Keratinocyte (primary cell): ENCODE measurements around the gene MYO16. TPM values are rescaled to one million over a fixed set of nuclear protein-coding genes. Genes with fewer than 3 reads are reported as not detected.
A peak's percentile ranks its signal among the peaks of the same experiment; 100 is the strongest.

Experiments
- DNase-seq: peaks from one replicate; pipeline ENCODE4 v3.0.0-alpha.2; 2011; ENCODE audit warnings: low read depth, missing footprints, low spot score
- FAIRE-seq: peaks from 2 replicates; lab custom pipeline; 2011; peaks lifted over from hg19 to GRCh38; lab: Jason Lieb, UNC
- H2AFZ ChIP-seq: 2 replicates; pipeline ENCODE4 v1.6.0; 2012; ENCODE audit warnings: low read length, control low read depth, inconsistent platforms; ENCODE audit not compliant: control insufficient read depth
- H3K27ac ChIP-seq: 2 replicates; pipeline ENCODE4 v1.5.1; 2011; ENCODE audit warnings: low read length; ENCODE audit not compliant: control insufficient read depth, insufficient read depth
- H3K27me3 ChIP-seq: 3 replicates; pipeline ENCODE4 v1.6.0; 2011; ENCODE audit warnings: low read length; ENCODE audit not compliant: control insufficient read depth, insufficient read depth; ENCODE audit errors: extremely low read depth
- H3K36me3 ChIP-seq, 2 experiments: 2 replicates in 1 of 2; 3 replicates in 1 of 2; pipeline ENCODE4 v1.5.1; 2011; ENCODE audit warnings: low read length in 2 of 2, mild to moderate bottlenecking in 1 of 2; ENCODE audit not compliant: control insufficient read depth in 2 of 2, insufficient read depth in 2 of 2; ENCODE audit errors: extremely low read depth in 1 of 2
- H3K4me1 ChIP-seq: 3 replicates; pipeline ENCODE4 v1.5.1; 2011; ENCODE audit warnings: low read length; ENCODE audit not compliant: control insufficient read depth, insufficient read depth; ENCODE audit errors: extremely low read depth
- H3K4me2 ChIP-seq: 3 replicates; pipeline ENCODE4 v1.6.0; 2011; ENCODE audit warnings: low read depth, low read length; ENCODE audit not compliant: control insufficient read depth, insufficient read depth; ENCODE audit errors: extremely low read depth
- H3K4me3 ChIP-seq, 3 experiments: fragments of 200-600 bp in 1 of 3; sonication (generic) in 1 of 3; 2 replicates in 2 of 3; 3 replicates in 1 of 3; pipeline ENCODE4 v1.5.1; 2011 to 2016; ENCODE audit warnings: low read length in 3 of 3, mild to moderate bottlenecking in 3 of 3, control low read depth in 2 of 3, inconsistent platforms in 1 of 3, low read depth in 1 of 3, mixed read lengths in 1 of 3, mixed run types in 1 of 3, moderate library complexity in 1 of 3; ENCODE audit not compliant: control insufficient read depth in 2 of 3, insufficient read depth in 2 of 3; ENCODE audit errors: extremely low read depth in 1 of 3
- H3K79me2 ChIP-seq: 2 replicates; pipeline ENCODE4 v1.6.0; 2012; ENCODE audit warnings: low read length; ENCODE audit not compliant: control insufficient read depth, insufficient read depth
- H3K9ac ChIP-seq: 3 replicates; pipeline ENCODE4 v1.6.0; 2011; ENCODE audit warnings: low read length; ENCODE audit not compliant: control insufficient read depth, insufficient read depth; ENCODE audit errors: extremely low read depth
- H3K9me1 ChIP-seq: 3 replicates; pipeline ENCODE4 v1.6.0; 2011; ENCODE audit warnings: low read length; ENCODE audit not compliant: control insufficient read depth, insufficient read depth; ENCODE audit errors: extremely low read depth
- H3K9me3 ChIP-seq: 2 replicates; pipeline ENCODE4 v1.5.1; 2012; ENCODE audit warnings: low read depth, low read length; ENCODE audit not compliant: control insufficient read depth
- H4K20me1 ChIP-seq: 3 replicates; pipeline ENCODE4 v1.6.0; 2011; ENCODE audit warnings: low read length; ENCODE audit not compliant: control insufficient read depth, insufficient read depth; ENCODE audit errors: extremely low read depth
- CTCF ChIP-seq, 3 experiments: IDR thresholded peaks in 1 of 3; conservative IDR thresholded peaks in 1 of 3; optimal IDR thresholded peaks in 1 of 3; 2 replicates in 2 of 3; 3 replicates in 1 of 3; pipeline versions ENCODE3 to v1.5.1; 2011; ENCODE audit warnings: low read length in 3 of 3, mild to moderate bottlenecking in 3 of 3, moderate library complexity in 2 of 3, control low read depth in 1 of 3, inconsistent platforms in 1 of 3; ENCODE audit not compliant: insufficient read depth in 2 of 3; ENCODE audit errors: extremely low read depth in 1 of 3
- EZH2 ChIP-seq: IDR thresholded peaks from one replicate; pipeline ENCODE4 v1.6.1; 2012; ENCODE audit warnings: inconsistent platforms, mild to moderate bottlenecking, low read length, moderate library complexity
- dilution Hi-C: fragments of 300-500 bp; cut with MboI; formaldehyde crosslinking; loops from one replicate; pipeline ENCODE4 v1.7.0; 2020; ENCODE audit warnings: low sequenced_read_pairs; ENCODE audit not compliant: extremely low pct_ligation_motif_present
- polyA plus RNA-seq, 5 experiments: library from polyadenylated mRNA; depleted of rRNA in 3 of 5; stranded (reverse) in 3 of 5; stranded (forward) in 1 of 5; unstranded in 1 of 5; fragments of >200 nt; gene quantifications; 1 replicate in 1 of 5; 2 replicates in 3 of 5; 3 replicates in 1 of 5; pipeline versions ENCODE4 v1.2.1 to v1.2.3, GENCODE V29; 2011 to 2012; ENCODE audit warnings: missing spikeins in 2 of 5, low read depth in 1 of 5, low replicate concordance in 1 of 5

Gene MYO16
- polyA plus RNA-seq, 1 donor (not counting 4 experiments of a cell fraction or from before 2014, with no cell fraction given) = 0.08 TPM

- no peaks in the 10 kb centered on the region for H3K4me1 ChIP-seq
- no peaks in the 10 kb centered on the region for H3K9me1 ChIP-seq
- TF ChIP-seq CTCF (optimal IDR thresholded peaks at IDR 0.05 in 1 of 3, IDR thresholded peaks at IDR 0.05 in 1 of 3, conservative IDR thresholded peaks at IDR 0.05 in 1 of 3; ENCODE audit: extremely low read depth in 1 of 3, insufficient read depth in 2 of 3, low read length in 3 of 3) (no peak), EZH2 (no peak)
- H3K36me3 ChIP-seq = no peaks in the 10 kb centered on the region
- no peaks in the 10 kb centered on the region for H4K20me1 ChIP-seq
- no peaks in the 10 kb centered on the region for H3K27me3 ChIP-seq
- DNase-seq (no peak), FAIRE-seq (peak; percentile 5)
- no peaks in the 10 kb centered on the region for H3K79me2 ChIP-seq
- H3K4me3 ChIP-seq = no peak overlapping the region
- H3K27ac ChIP-seq = no peak overlapping the region
- no peak overlapping the region for H3K4me2 ChIP-seq
- dilution Hi-C loops = no loop called here
- no peak overlapping the region for H2AFZ ChIP-seq
- H3K9me3 ChIP-seq = no peaks in the 10 kb centered on the region
- H3K9ac ChIP-seq = no peak overlapping the region
These were observed 562.9 kb downstream of the MYO16 start for GRCh38 chr13:109192306-109192705.

GRCh38 chr13:109196948-109197347, 567.5 kb downstream of the MYO16 start:
- H3K27ac ChIP-seq = no peak overlapping the region
- no peaks in the 10 kb centered on the region for H3K27me3 ChIP-seq
- H3K4me3 ChIP-seq = no peak overlapping the region
- no peaks in the 10 kb centered on the region for H3K9me1 ChIP-seq
- no peak overlapping the region for H3K4me2 ChIP-seq
- no peaks in the 10 kb centered on the region for H4K20me1 ChIP-seq
- no peaks in the 10 kb centered on the region for H3K79me2 ChIP-seq
- dilution Hi-C loops = loop anchor here (5.0 kb wide), 1 partner anchor 40 kb away; no protein-coding TSS in a partner anchor
- H3K9me3 ChIP-seq = no peaks in the 10 kb centered on the region
- peaks cover 21% of the 10 kb centered on the region for H3K4me1 ChIP-seq
- DNase-seq (no peak), FAIRE-seq (no peak)
- no peaks in the 10 kb centered on the region for H3K36me3 ChIP-seq
- TF ChIP-seq CTCF (optimal IDR thresholded peaks at IDR 0.05 in 1 of 3, IDR thresholded peaks at IDR 0.05 in 1 of 3, conservative IDR thresholded peaks at IDR 0.05 in 1 of 3; ENCODE audit: extremely low read depth in 1 of 3, insufficient read depth in 2 of 3, low read length in 3 of 3) (no peak), EZH2 (no peak)
- no peak overlapping the region for H3K9ac ChIP-seq
- no peak overlapping the region for H2AFZ ChIP-seq
